ENCODE results near the gene DQX1.
"Not testable (repeated sequence)": the region's sequence is repeated elsewhere in the genome, so short reads cannot be mapped to it uniquely, and the experiment has no call there.

DQX1 gene

GRCh38 chr2:74491648-74492544, 34.1 kb downstream of the DQX1 start:
- FAIRE-seq = no peak

DNA sequence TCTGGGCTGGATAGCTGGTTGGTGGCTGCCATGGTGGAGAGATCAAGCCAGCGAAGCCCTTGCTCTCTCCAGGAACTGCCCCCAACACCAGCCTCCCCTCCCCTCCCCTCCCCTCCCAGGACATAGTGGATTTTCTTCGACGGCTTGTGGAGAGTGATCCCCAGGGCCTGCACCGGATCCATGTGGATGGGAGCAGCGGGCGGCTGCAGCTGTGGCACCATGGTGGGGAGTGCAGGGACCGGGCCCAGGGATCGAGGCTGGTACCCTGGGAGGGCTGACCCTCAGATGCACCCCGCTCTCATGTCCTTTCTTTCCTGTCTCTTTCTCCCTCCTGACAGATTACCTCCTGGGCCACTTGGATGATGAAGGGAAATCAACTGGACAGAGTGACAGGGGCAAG, 36.1 kb downstream of the DQX1 start:
- no peak for FAIRE-seq

GRCh38 chr2:74488643-74489481, 37.2 kb downstream of the DQX1 start:
- FAIRE-seq = no peak

- no peak for FAIRE-seq
These were observed 39.9 kb downstream of the DQX1 start for GRCh38 chr2:74486141-74486540.

DNA sequence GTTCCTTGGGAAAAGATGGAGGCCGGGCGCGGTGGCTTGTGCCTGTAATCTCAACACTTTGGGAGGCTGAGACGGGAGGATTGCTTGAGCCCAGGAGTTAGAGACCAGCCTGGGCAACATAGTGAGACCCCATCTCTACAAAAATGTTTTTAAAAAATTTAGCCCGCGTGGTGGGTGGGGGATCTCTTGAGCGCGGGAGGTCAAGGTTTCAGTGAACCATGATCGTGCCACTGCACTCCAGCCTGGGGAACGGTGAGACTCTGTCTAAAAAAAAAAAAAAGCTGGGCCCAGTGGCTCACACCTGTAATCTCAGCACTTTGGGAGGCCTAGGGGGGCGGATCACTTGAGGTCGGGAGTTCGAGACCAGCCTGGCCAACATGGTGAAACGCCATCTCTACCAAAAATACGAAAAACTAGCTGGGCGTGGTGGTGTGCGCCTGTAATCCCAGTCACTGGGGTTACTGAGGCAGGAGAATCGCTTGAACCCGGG, 42.3 kb downstream of the DQX1 start:
- FAIRE-seq = not testable (repeated sequence)

DNA sequence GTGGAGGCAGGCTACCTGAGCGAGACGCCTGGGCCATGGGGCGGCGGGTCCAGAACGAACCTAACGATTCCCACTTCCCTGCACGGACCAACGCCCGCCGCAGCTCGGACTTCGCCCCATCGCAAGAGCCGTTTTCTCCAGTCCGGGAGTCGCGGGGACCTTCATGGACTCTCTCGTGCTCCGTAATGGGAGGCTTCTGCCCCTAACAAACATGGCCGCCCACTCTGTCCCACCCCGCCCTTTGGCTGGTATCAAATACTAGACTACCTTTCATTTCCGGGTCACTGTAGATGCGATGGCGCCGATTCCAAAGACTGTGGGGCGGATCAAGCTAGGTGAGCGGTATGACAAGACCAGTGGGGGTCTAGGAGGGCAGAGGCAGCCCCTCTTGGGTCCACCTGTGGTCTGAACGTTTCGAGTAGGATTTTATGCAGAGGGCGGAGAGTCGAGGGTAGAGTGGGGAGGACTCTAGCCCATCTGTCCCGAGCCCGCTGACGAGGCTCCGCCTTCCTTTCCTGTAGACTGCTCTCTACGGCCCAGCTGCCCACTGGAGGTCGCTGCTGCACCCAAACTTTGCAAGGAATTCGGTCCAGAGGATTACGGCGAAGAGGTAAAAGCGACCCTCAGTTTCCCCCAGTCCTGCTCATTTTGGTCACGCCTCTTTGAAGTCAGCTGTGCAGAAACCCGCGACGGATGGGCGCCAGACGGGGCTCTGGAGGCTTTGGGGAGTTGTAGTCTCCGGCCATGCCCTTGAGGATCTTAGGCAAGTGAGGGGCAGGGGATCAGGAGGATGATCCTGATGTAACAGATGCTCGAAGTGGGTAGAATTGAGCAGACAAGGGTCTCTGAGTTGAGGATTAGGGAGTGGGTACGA, 43.0 kb downstream of the DQX1 start, which contains the start of the genes CCDC142 and TTC31:
TSS of gene CCDC142 (minus strand) at position 198 of the 874 bp plus-strand sequence. CDS start at position 37, 161 bp downstream.
TSS of gene TTC31 (plus strand) at position 281 of the 874 bp plus-strand sequence. CDS start at position 296, 15 bp downstream.
- no peak for FAIRE-seq

- FAIRE-seq = no peak
These were observed 43.9 kb downstream of the DQX1 start for GRCh38 chr2:74481961-74482800.

- no peak for FAIRE-seq
These were observed 44.6 kb downstream of the DQX1 start for GRCh38 chr2:74481431-74481830.

DNA sequence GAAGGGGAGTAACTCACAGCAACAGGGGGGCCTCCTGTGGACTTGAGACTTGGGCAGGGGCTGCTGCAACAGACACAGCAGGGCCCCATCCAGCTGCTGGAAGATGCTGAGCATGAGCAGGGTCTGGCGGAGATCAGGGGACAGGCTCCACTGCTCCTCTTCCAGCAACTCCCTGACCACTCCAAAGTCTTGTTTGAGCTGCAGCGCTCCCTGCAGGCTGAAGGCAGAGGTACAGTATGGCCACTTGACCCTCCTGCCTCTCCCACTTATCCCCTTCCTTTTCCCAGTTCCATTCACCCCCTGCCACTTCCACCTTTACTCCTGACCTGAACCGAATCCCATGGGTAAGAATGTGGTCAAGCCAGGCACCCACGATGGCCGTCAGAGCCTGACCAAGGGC, 51.1 kb downstream of the DQX1 start:
- no peak for FAIRE-seq

- no peak for FAIRE-seq
These were observed 51.5 kb downstream of the DQX1 start for GRCh38 chr2:74474481-74474880.

- FAIRE-seq = no peak
These were observed 53.1 kb downstream of the DQX1 start for GRCh38 chr2:74472945-74473258.

GRCh38 chr2:74472086-74472944, 53.7 kb downstream of the DQX1 start, which contains the start of gene MRPL53:
Gene MRPL53 (minus strand): TSS chr2:74472680. CDS start chr2:74472660, 20 bp downstream.
- FAIRE-seq = no peak

- FAIRE-seq = no peak
These were observed 54.5 kb downstream of the DQX1 start for GRCh38 chr2:74471332-74472065.

- FAIRE-seq = not testable (repeated sequence)
These were observed 55.3 kb downstream of the DQX1 start for GRCh38 chr2:74470742-74471141.
